Neuronal stem cell (in vitro differentiated cells): ENCODE measurements around the gene FTSJ3.

Experiments used
- DNase-seq: peaks from one replicate; pipeline ENCODE4 v3.0.0-alpha.2; 2013; ENCODE audit warnings: low spot score
- H2AFZ ChIP-seq: one replicate; pipeline ENCODE4 v1.6.1; 2013; ENCODE audit warnings: mild to moderate bottlenecking, low read length, inconsistent platforms
- H2AK5ac ChIP-seq: 2 replicates; pipeline ENCODE4 v1.6.1; 2013; ENCODE audit warnings: low read depth, mild to moderate bottlenecking, inconsistent platforms, low read length, moderate library complexity, mixed read lengths
- H2BK120ac ChIP-seq: 2 replicates; pipeline ENCODE4 v1.6.1; 2013; ENCODE audit warnings: low read depth, mild to moderate bottlenecking, inconsistent platforms, low read length, moderate library complexity, mixed read lengths
- H2BK12ac ChIP-seq: one replicate; pipeline ENCODE4 v1.6.1; 2013; ENCODE audit warnings: low read length, inconsistent platforms
- H2BK15ac ChIP-seq: 2 replicates; pipeline ENCODE4 v1.6.1; 2013; ENCODE audit warnings: mild to moderate bottlenecking, low read length, inconsistent platforms, mixed read lengths
- H2BK5ac ChIP-seq: one replicate; pipeline ENCODE4 v1.6.1; 2013; ENCODE audit warnings: inconsistent platforms, mild to moderate bottlenecking, low read length, moderate library complexity
- H3K14ac ChIP-seq: one replicate; pipeline ENCODE4 v1.6.1; 2013; ENCODE audit warnings: low read length, inconsistent platforms
- H3K18ac ChIP-seq: 2 replicates; pipeline ENCODE4 v1.6.1; 2013; ENCODE audit warnings: low read length, inconsistent platforms
- H3K23ac ChIP-seq: 2 replicates; pipeline ENCODE4 v1.6.1; 2013; ENCODE audit warnings: low read depth, mild to moderate bottlenecking, mixed read lengths, low read length, inconsistent platforms; ENCODE audit not compliant: poor library complexity
- H3K27ac ChIP-seq: replicated peaks from 3 replicates; pipeline ENCODE4 v1.5.1; 2013; ENCODE audit warnings: low read length, inconsistent platforms
- H3K27me3 ChIP-seq, 3 experiments: 2 replicates each; pipeline ENCODE4 v1.6.1; 2013; ENCODE audit warnings: low read length in 3 of 3, mild to moderate bottlenecking in 2 of 3, inconsistent platforms in 1 of 3, low read depth in 1 of 3, mixed read lengths in 1 of 3, moderate library complexity in 1 of 3; ENCODE audit not compliant: control insufficient read depth in 3 of 3, insufficient read depth in 3 of 3
- H3K36me3 ChIP-seq, 2 donors: replicated peaks in 1 of 2; 2 replicates each; pipeline ENCODE4 v1.6.1; 2013; ENCODE audit warnings: low read length in 2 of 2; ENCODE audit not compliant: control insufficient read depth in 2 of 2, insufficient read depth in 2 of 2
- H3K4ac ChIP-seq: 2 replicates; pipeline ENCODE4 v1.6.1; 2013; ENCODE audit warnings: inconsistent platforms, mild to moderate bottlenecking, low read length, moderate library complexity
- H3K4me1 ChIP-seq, 2 donors: 1 replicate in 1 of 2; 2 replicates in 1 of 2; pipeline ENCODE4 v1.6.1; 2013; ENCODE audit warnings: low read length in 2 of 2, low read depth in 1 of 2; ENCODE audit not compliant: control insufficient read depth in 2 of 2, insufficient read depth in 1 of 2
- H3K4me2 ChIP-seq: one replicate; pipeline ENCODE4 v1.6.1; 2013; ENCODE audit warnings: mild to moderate bottlenecking, low read length, inconsistent platforms; ENCODE audit not compliant: insufficient read depth, poor library complexity, severe bottlenecking
- H3K4me3 ChIP-seq, 2 donors: 2 replicates each; pipeline ENCODE4 v1.5.1; 2013; ENCODE audit warnings: low read length in 2 of 2, mild to moderate bottlenecking in 2 of 2, inconsistent platforms in 1 of 2, moderate library complexity in 1 of 2
- H3K79me1 ChIP-seq: one replicate; pipeline ENCODE4 v1.6.1; 2013; ENCODE audit warnings: low read depth, mild to moderate bottlenecking, inconsistent platforms, low read length, moderate library complexity
- H3K9ac ChIP-seq: one replicate; pipeline ENCODE4 v1.6.1; 2013; ENCODE audit warnings: mild to moderate bottlenecking, low read depth, low read length, inconsistent platforms; ENCODE audit not compliant: poor library complexity
- H3K9me3 ChIP-seq, 2 donors: replicated peaks in 1 of 2; 2 replicates each; pipeline versions ENCODE3 to v1.6.1; 2013; ENCODE audit warnings: low read length in 2 of 2, mild to moderate bottlenecking in 2 of 2, inconsistent platforms in 1 of 2, low read depth in 1 of 2, mixed read lengths in 1 of 2, moderate library complexity in 1 of 2; ENCODE audit not compliant: control insufficient read depth in 2 of 2, insufficient read depth in 1 of 2
- H4K8ac ChIP-seq: one replicate; pipeline ENCODE4 v1.6.1; 2013; ENCODE audit warnings: low read depth, mild to moderate bottlenecking, inconsistent platforms, low read length, moderate library complexity
- H4K91ac ChIP-seq: one replicate; pipeline ENCODE4 v1.6.1; 2013; ENCODE audit warnings: low read length, low read depth, mild to moderate bottlenecking, inconsistent platforms; ENCODE audit not compliant: poor library complexity
- WGBS, 2 donors: extraction: QIAGEN DNeasy Blood & Tissue Kit; methylation state at CpG; one replicate each; pipeline ENCODE4 v1.1.7; 2013; ENCODE audit warnings: missing lambda C conversion rate in 2 of 2, mixed read lengths in 1 of 2; ENCODE audit not compliant: insufficient read length in 2 of 2, insufficient replicate concordance in 1 of 2; ENCODE audit errors: extremely low coverage in 2 of 2; 5-methylcytosine and 5-hydroxymethylcytosine counted together

The FTSJ3 gene

DNA sequence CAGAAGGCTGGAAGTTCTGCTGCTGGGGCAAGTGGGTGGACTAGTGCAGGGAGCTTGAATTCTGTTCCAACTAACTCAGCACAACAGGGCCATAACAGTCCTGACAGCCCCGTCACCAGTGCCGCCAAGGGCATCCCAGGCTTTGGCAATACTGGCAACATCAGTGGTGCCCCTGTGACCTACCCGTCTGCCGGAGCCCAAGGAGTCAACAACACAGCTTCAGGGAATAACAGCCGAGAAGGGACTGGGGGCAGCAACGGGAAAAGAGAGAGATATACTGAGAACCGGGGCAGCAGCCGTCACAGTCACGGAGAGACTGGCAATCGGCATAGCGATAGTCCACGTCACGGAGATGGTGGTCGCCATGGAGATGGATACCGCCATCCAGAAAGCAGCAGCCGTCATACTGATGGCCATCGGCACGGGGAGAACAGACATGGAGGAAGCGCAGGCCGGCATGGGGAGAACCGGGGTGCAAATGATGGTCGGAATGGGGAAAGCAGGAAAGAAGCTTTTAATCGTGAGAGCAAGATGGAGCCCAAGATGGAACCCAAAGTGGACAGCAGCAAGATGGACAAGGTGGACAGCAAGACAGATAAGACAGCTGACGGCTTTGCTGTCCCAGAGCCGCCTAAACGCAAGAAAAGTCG is 9.6 kb downstream of the FTSJ3 start:
- H3K4me1 ChIP-seq: no peaks in the 10 kb centered on the region
- no peak overlapping the region for H2BK120ac ChIP-seq
- H3K9ac ChIP-seq: peak overlapping the region; percentile 10
- no CpG with 5 or more reads among the region's 27 CpGs for WGBS, 2 donors
- H3K27ac ChIP-seq: no peak overlapping the region
- no peak overlapping the region for H3K18ac ChIP-seq
- peaks cover 71 to 100% of the 10 kb centered on the region in 2 donors for H3K36me3 ChIP-seq
- no peak overlapping the region for H3K14ac ChIP-seq
- H2AFZ ChIP-seq: no peak overlapping the region
- no peak overlapping the region for H2AK5ac ChIP-seq
- H2BK5ac ChIP-seq: no peak overlapping the region
- H3K9me3 ChIP-seq: no peaks in the 10 kb centered on the region
- no peak overlapping the region for H2BK12ac ChIP-seq
- no peak overlapping the region for H4K91ac ChIP-seq
- no peak overlapping the region for H3K4me2 ChIP-seq
- no peak overlapping the region for H3K23ac ChIP-seq
- peaks cover 3% of the 10 kb centered on the region for H3K79me1 ChIP-seq
- H3K4ac ChIP-seq: no peak overlapping the region
- H3K4me3 ChIP-seq: no peak overlapping the region
- no peaks in the 10 kb centered on the region for H3K27me3 ChIP-seq
- DNase-seq: no peak
- no peak overlapping the region for H4K8ac ChIP-seq
- H2BK15ac ChIP-seq: no peak overlapping the region

DNA sequence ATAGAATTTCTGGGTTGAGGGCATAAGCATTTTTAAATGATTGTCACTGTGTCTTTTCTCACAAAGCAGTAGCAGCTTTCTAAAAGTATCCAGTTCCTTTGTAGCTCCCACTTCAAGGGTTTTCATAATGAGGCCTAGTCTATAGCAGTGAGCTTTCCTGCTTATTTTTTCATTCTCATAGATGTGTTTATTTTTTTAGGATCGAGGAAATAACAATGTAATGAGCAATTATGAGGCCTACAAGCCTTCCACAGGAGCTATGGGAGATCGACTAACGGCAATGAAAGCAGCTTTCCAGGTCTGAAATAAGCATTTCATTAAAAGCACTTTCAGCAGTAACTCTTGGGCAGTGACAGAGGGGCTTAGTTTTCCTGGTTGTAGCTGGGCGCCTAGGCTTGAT is 10.8 kb downstream of the FTSJ3 start:
- Histone ChIP-seq H4K91ac (no peak overlapping the region), H3K36me3 (peaks cover 70 to 100% of the 10 kb centered on the region in 2 donors), H3K9me3 (no peaks in the 10 kb centered on the region), H3K4me2 (no peak overlapping the region), H3K23ac (no peak overlapping the region), H2BK12ac (no peak overlapping the region), H2AFZ (no peak overlapping the region), H2BK5ac (no peak overlapping the region), H4K8ac (no peak overlapping the region), H3K9ac (no peak overlapping the region), H2BK15ac (no peak overlapping the region), H3K4me3 (no peak overlapping the region), H3K4ac (no peak overlapping the region), H3K79me1 (peaks cover 3% of the 10 kb centered on the region), H3K14ac (no peak overlapping the region), H3K27me3 (no peaks in the 10 kb centered on the region), H3K18ac (no peak overlapping the region), H2BK120ac (no peak overlapping the region), H3K4me1 (no peaks in the 10 kb centered on the region), H2AK5ac (no peak overlapping the region), H3K27ac (no peak overlapping the region)
- no CpG with 5 or more reads among the region's 4 CpGs for WGBS, 2 donors
- no peak for DNase-seq

DNA sequence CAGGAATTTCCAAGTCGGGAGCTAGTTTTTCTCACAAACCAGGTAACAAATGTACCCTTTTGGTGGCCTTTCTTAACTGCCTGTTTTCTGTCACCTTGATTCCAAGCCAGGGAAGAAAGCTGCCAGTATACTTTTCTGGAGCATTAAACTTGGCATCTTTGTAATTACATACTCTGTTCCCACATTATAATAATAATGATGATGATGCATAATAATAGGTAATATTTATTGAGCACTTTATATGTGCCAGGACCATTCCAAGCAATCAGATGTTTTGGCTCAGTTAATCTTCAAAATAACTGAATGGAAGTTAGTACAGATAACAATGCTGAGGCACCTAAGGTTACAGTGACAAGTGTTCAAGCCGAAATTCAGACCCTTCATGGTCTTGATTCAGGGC is 11.3 kb downstream of the FTSJ3 start:
- peaks cover 3% of the 10 kb centered on the region for H3K79me1 ChIP-seq
- H4K8ac ChIP-seq: no peak overlapping the region
- no peak overlapping the region for H3K4me3 ChIP-seq
- no peak overlapping the region for H3K27ac ChIP-seq
- H2BK120ac ChIP-seq: no peak overlapping the region
- H3K9ac ChIP-seq: no peak overlapping the region
- no peak overlapping the region for H2BK5ac ChIP-seq
- no peak overlapping the region for H3K4ac ChIP-seq
- H3K18ac ChIP-seq: no peak overlapping the region
- H2BK15ac ChIP-seq: no peak overlapping the region
- H3K14ac ChIP-seq: no peak overlapping the region
- no peak for DNase-seq
- H2AK5ac ChIP-seq: no peak overlapping the region
- no peak overlapping the region for H2AFZ ChIP-seq
- no peak overlapping the region for H2BK12ac ChIP-seq
- peaks cover 69 to 100% of the 10 kb centered on the region in 2 donors for H3K36me3 ChIP-seq
- H3K23ac ChIP-seq: no peak overlapping the region
- H3K9me3 ChIP-seq: no peaks in the 10 kb centered on the region
- no peaks in the 10 kb centered on the region for H3K4me1 ChIP-seq
- no peak overlapping the region for H4K91ac ChIP-seq
- WGBS, 2 donors: no CpG with 5 or more reads among the region's 2 CpGs
- no peaks in the 10 kb centered on the region for H3K27me3 ChIP-seq
- H3K4me2 ChIP-seq: no peak overlapping the region

DNA sequence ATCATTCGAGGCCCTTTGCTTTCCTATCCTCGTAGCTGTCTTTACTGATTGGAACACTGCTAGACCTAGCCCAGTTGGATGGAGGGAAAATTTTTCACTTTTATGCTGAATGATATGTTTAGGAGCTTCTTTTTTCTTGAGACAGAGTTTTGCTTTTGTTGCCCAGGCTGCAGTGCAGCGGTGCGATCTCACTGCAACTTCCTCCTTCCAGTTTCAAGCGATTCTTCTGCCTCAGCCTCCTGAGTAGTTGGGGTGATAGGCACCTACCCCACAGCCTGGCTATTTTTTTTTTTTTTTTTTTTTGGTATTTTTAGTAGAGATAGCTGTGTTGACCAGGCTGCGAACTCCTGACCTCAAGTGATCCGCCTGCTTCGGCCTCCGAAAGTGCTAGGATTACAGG is 17.5 kb downstream of the FTSJ3 start:
- no peaks in the 10 kb centered on the region for H3K9me3 ChIP-seq
- no peak overlapping the region for H4K91ac ChIP-seq
- H3K4ac ChIP-seq: no peak overlapping the region
- no peak overlapping the region for H2AFZ ChIP-seq
- H3K27ac ChIP-seq: no peak overlapping the region
- H3K79me1 ChIP-seq: no peaks in the 10 kb centered on the region
- H3K4me2 ChIP-seq: no peak overlapping the region
- no peak overlapping the region for H3K18ac ChIP-seq
- H3K14ac ChIP-seq: no peak overlapping the region
- WGBS, 2 donors: no CpG with 5 or more reads among the region's 9 CpGs
- no peak overlapping the region for H2BK120ac ChIP-seq
- H3K4me1 ChIP-seq: no peaks in the 10 kb centered on the region
- H2AK5ac ChIP-seq: no peak overlapping the region
- H3K9ac ChIP-seq: no peak overlapping the region
- H2BK12ac ChIP-seq: no peak overlapping the region
- no peaks in the 10 kb centered on the region for H3K27me3 ChIP-seq
- H3K23ac ChIP-seq: no peak overlapping the region
- H3K36me3 ChIP-seq: peaks cover 49 to 100% of the 10 kb centered on the region in 2 donors
- H4K8ac ChIP-seq: no peak overlapping the region
- DNase-seq: no peak
- H2BK15ac ChIP-seq: no peak overlapping the region
- no peak overlapping the region for H2BK5ac ChIP-seq
- no peak overlapping the region for H3K4me3 ChIP-seq
